Stimulated activated CD4-positive, alpha-beta T cell treated with anti-CD3 and anti-CD28 coated beads, Interleukin-15, amount 100 ng/mL, for 24 hours (primary cell): Measurements from ENCODE around the gene DUSP1.
"Not testable (repeated sequence)": the region's sequence is repeated elsewhere in the genome, so short reads cannot be mapped to it uniquely, and the experiment has no call there.

ENCODE experiments used
- DNase-seq: peaks from one replicate; pipeline ENCODE4 v3.0.0-alpha.2; 2020

Gene DUSP1

GRCh38 chr5:172770675-172771438 is at the start of gene DUSP1:
DUSP1 (minus strand) TSS chr5:172771195; CDS start chr5:172770952, 243 bp downstream.
- DNase-seq = peak; percentile 99

GRCh38 chr5:172820046-172820767 is 49.2 kb upstream of the DUSP1 start:
- peak; percentile 69 for DNase-seq

GRCh38 chr5:172819569-172819968 is 48.6 kb upstream of the DUSP1 start:
- DNase-seq = no peak

- no peak for DNase-seq
These were observed 47.1 kb upstream of the DUSP1 start for GRCh38 chr5:172818081-172818480.

- DNase-seq = no peak
These were observed 46.7 kb upstream of the DUSP1 start for GRCh38 chr5:172817664-172818063.

GRCh38 chr5:172816925-172817562 is 46.0 kb upstream of the DUSP1 start:
- DNase-seq = peak; percentile 23

GRCh38 chr5:172815631-172816030 is 44.6 kb upstream of the DUSP1 start:
- no peak for DNase-seq

GRCh38 chr5:172810996-172811395 is 40.0 kb upstream of the DUSP1 start:
- DNase-seq = not testable (repeated sequence)

- no peak for DNase-seq
These were observed 38.8 kb upstream of the DUSP1 start for GRCh38 chr5:172809774-172810173.

- no peak for DNase-seq
These were observed 36.8 kb upstream of the DUSP1 start for GRCh38 chr5:172807766-172808311.

GRCh38 chr5:172806897-172807672 is 36.1 kb upstream of the DUSP1 start:
- peak; percentile 96 for DNase-seq

- no peak for DNase-seq
These were observed 34.8 kb upstream of the DUSP1 start for GRCh38 chr5:172805736-172806255.

- no peak for DNase-seq
These were observed 34.2 kb upstream of the DUSP1 start for GRCh38 chr5:172805018-172805683.

GRCh38 chr5:172802567-172803176 is 31.7 kb upstream of the DUSP1 start:
- DNase-seq = no peak

- no peak for DNase-seq
These were observed 31.1 kb upstream of the DUSP1 start for GRCh38 chr5:172802112-172802511.

- no peak for DNase-seq
These were observed 30.2 kb upstream of the DUSP1 start for GRCh38 chr5:172801179-172801671.

- DNase-seq = no peak
These were observed 29.1 kb upstream of the DUSP1 start for GRCh38 chr5:172800088-172800551.

- no peak for DNase-seq
These were observed 28.4 kb upstream of the DUSP1 start for GRCh38 chr5:172799416-172799815.

GRCh38 chr5:172798422-172799215 is 27.6 kb upstream of the DUSP1 start:
- DNase-seq = no peak

- no peak for DNase-seq
These were observed 26.8 kb upstream of the DUSP1 start for GRCh38 chr5:172797771-172798191.
